T follicular helper cell (primary cell): Measurements from ENCODE around the gene C14orf132.

ENCODE experiments used
- DNase-seq: peaks from one replicate; pipeline ENCODE4 v3.0.0-alpha.2; 2020; ENCODE audit warnings: low read depth

C14orf132 gene

DNA sequence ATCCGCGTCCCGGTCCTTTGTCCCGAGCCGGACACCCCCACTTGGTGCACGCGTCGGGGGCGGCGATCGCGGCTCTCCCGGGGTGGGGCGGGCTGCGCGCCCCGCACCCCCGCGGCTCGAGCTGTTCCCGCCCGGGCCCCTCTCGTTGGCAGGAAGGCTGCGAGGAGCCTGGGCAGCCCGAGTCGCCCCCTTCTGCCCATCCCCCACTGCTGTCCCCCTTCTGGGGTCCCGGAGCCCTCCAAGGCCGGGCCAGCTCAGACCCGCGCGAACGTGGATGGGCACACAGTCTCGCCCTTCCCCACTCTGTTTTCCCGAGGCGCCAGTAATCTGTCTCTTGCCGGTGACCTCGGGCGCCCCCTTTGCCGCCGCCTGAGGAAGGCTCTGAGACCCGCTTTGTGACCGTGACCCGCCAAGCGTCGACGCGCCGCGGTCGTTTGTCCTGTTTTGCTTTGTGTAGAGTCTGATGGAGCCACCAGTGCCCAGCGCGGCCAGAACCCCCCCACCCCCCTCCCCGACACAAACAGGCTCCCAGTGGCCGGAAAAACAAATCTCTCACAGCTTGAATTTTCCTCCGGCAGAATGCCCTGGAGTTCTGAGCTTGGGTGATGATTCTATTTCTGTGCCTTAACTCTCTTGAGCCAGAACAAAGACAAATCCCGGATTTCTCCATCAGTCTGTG is 610 bp downstream of the C14orf132 start:
- no peak for DNase-seq

DNA sequence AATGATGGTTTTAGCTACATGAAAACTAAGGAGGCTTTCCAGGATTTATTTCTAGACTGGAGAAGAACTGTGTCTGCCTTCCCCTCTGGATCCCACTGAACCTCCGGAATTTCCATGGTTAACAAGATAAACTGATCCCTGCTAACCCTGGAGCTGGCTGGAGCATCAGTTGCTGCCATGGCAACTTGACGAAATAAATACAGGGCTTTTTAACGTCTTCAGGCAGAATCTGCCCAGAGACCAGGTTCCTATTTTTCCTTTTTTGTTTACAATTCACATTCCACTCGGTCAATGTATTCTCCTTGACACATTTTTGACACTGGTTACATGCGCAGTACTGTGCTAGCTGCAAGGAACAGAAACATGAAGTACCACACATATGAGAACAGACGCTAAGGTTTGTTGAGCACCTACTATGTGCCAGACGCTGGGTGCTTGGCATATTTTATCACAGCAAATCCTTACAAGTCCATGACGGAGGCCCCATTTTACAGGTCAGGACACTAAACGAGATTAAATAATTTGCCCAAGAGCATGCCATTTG is 1.7 kb downstream of the C14orf132 start:
- no peak for DNase-seq

DNA sequence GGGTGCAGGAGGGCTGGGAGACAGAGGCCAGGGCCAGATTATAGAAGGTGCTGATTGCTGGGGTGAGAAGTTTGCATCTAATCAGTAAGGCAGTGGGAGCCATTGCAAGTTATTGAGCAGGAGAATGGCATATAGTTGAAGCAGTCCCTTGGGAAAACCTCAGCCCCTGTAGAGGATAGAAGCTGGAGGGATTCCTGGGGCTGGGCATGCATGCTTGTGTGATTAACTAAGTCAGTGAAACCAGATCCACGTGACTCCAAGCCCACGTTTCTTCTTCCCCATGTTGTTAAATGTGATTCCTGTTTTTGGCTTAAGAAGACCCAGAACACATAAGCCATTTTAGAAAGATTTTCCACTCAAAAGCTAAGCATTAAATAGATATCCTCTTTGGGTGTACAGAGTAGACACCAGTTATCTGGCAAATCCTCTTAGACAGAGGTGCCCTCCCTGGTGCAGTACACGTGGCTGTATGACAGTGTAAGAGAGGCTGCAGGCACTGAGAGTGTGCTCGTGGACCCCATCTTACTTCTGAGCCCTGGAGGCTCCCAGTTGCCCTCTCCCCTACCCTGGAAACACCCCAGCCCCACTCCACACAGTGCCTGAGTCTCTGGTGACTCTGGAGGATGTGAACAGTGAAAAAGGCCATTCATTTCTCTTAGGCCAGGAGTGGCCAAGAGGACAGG is 3.2 kb downstream of the C14orf132 start:
- no peak for DNase-seq

DNA sequence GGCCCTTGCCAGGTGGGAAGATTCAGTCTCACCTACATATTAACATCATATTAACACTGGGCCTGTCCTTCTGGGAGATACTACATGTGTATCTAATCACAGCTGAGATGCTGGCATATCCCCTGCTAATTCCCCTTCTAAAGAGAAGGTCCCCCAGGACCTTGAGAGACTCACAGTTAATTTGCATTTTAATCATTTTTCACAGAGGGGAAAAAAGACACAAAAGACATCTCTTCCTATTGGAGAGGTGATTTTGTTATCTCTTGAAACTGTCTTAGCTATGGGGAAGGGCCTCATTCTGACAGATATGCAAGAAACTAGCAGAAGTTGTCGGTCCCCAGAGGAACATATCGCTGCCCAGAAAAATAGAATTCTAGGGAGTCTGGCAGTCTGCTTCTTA is 7.5 kb downstream of the C14orf132 start:
- DNase-seq = no peak

DNA sequence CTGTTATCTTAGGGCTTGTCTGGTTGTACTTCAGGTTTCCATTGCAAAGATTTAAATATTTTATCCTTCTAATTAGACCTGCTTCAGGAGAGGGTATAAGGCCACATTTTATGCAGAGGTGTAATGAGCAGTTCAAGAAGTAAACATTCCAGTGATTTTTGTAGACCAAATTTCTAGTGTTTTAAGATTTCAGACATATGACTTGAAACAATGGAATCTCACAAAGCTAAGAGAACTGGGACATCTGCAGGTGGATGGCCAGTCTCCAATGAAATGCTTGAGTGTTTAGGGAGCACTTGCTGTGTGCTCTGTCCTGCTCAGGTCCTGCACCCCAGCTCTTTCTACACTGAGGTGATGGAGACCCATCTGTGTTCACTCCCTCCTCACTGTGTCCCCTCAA is 7.9 kb downstream of the C14orf132 start:
- DNase-seq = no peak

DNA sequence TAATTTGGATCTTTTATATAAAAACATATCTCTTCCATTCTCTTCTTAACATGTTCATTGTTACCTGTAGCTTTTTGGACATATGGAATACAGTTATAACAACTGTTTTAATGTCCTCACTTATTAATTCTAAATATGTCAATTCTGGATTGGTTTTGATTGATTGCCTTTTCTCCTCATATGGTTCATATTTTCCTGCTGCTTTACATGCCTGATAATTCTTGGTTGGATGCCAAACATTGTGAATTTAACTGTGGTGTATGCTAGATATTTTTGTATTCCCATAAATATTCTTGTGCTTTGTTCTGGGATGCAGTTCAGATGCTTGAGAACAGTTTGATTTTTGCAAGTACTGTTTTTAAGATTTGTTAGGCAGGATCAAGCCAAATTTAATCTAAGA is 10.8 kb downstream of the C14orf132 start:
- DNase-seq = no peak

DNA sequence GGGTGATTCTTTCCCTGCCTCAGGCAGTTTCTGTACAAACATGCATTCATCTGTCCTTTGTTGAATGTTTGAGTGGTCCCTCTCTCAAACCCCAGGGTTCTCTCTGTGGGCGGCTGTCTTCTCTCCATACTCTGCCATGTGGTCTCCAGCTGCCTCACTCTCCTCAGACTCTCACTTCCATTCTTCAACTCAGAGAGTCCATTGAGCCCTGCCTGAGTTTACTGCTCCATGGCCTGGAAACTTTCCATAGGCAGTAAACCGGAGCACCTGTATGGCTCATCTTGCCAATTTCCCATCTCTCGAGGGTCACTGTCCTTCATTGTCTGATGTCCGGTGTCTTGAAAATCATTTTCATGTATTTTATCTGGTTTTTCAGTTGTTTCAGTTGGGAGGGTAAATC is 11.3 kb downstream of the C14orf132 start:
- DNase-seq = no peak

DNA sequence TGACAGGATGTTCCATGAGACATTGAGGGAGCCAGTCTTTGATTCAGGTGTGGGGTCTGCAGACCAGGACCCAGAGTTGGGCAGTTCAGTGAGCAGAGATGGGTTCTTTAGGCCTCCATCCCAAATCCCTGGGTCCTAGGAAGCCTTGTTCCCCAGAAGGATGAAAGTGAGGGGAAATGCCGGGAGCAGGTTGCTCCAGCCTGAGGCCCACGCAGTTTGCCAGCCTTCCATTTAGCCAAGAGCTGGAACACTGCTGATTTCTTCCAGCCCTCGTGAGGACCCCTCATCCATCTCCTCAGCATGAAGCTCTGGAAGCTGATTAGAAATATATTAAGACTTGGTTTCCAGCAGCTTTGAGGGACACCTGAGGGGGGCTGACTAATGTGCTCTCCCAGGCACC is 12.1 kb downstream of the C14orf132 start:
- no peak for DNase-seq

DNA sequence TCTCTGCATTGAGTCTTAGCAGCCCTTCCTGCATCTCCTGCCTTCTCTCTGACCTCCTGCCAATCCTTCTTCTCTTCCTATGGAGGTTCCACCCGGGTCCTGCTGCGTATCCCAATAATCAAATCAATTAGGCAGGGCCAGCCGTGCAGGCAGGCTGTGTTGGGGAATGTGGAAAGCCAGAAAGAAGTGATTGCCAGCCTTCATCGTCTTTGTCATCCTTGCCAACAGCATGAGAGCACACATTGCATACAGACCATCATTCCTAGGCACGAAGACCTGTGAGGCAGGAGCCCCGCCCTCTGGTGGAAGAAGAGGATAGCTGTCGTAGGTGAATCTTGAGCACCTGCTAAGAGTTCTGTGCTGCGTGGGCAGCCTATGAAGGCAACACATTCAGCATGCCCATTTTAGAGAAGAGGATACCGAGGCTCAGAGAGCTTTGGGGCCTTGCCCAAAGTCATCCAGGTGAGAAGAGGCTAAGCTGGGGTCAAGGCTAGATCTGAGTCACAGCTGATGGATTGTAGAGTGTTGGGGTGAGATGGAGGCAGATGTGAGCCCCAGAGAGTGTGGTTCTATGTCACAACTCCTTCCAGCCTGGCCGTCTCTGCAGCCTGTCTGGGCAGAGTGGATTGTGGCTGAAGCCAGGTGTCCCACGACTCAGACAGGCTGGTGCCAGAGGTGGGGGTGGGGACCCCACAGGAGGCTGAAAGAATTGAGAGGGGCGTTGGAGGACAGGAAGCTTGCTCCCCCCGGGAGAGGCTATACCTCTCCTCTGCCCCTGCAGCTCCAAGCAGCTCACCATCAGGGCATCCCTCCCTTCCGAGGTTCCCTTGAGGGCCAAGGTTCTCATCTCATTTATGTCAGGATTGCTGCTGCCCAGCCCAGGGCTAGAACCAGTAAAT is 12.7 kb downstream of the C14orf132 start:
- no peak for DNase-seq

DNA sequence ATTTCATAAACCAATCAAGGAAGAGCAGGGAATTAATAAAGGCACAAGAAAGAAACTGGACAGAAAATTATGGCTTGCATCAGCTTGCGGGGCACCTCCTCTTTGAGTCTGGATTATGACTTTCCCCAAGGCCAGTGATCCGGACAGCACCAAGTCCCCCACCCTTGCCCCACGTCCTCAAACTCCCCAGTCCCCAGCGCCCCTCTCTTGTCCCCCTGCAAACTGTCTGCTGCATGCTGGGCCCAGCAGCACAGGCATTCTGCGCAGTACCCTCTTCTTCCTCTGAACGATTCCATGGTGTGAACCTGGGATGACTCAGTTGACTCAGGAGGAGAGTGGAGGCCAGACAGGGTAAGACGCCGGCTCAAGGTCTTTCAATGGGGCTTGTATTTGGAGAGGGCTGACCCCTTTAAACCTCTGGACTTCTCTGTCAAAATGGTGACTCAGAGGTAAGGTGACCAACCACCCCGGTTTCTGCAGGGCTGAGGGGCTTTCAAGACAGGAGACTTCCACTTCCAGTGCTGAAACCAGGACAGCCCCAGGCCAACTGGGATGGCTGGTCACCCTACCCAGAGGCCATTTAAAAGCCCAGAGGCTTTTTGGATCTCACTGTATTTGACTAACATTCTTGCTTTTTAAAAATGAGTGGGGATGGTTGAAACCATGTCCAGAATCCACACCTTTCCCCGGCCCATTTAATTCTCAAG is 13.5 kb downstream of the C14orf132 start:
- no peak for DNase-seq

DNA sequence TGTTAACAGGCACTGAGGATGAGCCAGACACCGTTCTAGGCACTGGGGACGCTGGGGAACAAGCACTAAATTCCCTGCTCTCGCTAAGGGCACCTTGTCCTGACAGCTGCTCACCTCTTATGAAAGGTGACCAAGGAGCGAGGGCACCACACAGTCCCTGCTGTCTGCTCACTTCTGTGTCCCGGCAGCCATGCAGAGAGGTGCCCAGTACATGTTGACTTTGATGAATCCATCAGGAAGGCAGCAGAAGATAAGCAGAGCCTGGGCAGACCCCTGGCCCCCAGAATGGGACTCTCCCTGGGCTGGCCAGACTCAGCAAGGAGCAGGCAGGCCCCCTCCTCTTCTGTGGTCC is 14.1 kb downstream of the C14orf132 start:
- DNase-seq = no peak

DNA sequence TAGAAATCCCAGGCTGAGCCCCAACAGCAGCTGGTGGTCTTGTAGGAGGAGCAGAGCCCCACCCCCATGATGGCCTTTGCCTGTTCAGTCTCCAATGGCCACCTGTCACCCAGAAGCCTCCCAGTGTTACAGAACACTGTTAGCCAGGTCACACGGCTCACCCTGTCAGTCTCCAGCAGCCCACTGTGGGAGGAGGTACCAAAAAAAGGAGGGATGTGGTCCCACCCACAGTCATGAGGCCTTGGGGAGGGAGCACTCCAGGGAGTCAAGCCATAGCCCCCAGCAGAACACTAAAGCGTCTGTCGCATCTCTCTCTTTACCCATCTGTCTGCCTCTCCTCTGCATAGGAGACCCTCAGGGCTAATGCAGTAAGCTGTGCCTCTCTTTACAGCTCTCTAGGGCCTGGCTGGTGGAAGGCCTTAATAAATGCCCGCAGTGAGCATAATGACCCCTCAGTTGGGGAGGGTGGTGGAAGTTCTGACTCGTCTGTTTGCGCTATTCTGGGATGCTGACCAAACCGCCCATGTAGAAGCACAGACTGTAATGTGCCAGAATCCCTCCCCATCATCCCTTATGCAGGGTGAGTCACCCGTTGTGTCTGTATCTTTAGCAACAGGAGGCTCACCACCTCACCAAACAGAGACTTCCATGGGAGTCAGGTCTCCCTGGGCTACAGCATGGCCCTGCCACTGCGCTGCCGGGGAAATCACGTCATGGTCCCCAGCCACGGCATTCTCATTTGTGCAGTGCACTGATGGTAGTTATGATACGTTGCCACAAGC is 14.6 kb downstream of the C14orf132 start:
- DNase-seq = no peak

DNA sequence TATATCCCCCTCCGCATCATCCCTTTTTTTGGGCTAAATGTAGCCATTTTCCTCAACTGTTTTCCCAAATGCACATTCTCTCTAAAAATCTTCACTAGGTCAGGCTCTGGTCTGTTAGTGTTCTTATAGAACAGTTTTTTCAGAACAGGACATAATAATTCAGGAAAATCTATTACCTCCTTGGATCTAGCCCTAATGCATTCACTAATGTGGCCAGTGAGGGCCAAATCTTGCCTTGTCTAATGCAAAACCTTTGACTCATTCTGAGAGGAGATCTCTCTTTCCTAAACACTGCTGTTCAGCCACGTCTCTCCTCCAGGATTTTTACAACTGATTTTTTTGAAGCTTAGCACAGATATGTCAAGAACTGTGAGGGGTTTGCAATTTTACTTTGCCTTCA is 15.5 kb downstream of the C14orf132 start:
- DNase-seq = no peak

DNA sequence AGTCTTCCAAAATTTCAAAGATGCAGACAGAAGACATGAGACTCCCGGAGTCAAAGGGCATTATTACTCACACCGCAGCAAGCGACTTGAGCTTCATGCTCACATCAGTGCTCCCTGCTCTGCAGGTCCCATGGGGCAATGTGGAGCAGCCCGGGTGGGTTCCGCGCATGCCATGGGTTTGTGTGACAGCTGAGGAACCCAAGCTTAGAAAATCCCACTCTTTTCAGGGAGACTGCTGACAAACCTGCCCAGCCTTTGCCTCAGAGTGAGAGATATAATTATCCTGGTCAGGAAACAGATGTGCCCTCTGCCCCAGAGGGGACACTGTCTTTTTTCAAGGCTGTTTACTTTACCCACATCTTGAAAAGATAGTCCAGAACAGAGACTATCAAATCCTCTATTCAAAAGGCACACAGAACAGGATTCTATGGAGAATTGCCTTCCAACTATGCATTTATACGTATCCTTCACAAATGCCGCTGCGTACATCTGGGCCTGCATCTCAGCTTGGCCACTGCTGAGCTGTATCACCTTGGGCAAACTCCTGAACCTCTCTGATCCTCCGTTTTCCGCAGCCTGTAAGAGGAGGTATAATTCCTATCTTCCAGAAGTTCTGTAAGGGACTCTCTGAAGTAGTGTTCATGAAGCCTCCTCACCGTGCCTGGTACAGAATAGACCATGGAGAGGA is 16.0 kb downstream of the C14orf132 start:
- DNase-seq = no peak

DNA sequence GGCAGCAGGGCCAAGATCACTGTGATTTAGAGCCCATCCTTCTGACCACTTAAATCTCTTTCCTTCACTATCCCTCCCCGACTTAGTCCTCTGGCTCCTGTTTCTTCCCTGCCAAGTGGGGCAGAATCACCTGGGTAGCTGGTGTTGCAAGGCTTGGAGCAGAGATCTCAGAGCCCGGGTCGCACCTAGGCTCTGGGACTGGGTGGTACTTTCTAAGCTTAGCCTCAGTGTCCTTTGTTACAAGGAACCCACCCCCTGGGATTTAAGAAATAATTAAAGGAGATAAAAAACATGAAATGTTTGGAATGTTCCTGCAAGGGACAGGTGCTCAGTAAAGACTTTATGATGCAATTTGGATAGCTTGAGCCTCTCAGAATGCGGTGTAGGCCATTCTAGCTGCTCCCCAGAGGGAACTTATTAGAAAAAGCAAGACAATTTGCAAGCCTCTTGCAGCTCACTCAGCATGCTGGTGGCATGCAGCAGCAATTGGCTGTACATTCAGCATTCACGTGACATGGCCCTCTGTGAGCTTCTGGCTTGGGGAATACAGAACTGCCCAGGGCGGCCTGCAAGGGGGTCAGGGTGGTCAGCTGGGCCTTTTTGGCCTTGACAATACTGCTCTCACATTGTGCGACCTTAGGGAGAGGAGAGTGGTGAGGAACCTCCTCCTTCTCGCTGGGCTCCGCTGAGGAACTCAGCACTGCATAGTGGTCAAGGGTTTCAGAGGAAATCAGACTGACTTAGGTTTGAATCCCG is 16.8 kb downstream of the C14orf132 start:
- no peak for DNase-seq

DNA sequence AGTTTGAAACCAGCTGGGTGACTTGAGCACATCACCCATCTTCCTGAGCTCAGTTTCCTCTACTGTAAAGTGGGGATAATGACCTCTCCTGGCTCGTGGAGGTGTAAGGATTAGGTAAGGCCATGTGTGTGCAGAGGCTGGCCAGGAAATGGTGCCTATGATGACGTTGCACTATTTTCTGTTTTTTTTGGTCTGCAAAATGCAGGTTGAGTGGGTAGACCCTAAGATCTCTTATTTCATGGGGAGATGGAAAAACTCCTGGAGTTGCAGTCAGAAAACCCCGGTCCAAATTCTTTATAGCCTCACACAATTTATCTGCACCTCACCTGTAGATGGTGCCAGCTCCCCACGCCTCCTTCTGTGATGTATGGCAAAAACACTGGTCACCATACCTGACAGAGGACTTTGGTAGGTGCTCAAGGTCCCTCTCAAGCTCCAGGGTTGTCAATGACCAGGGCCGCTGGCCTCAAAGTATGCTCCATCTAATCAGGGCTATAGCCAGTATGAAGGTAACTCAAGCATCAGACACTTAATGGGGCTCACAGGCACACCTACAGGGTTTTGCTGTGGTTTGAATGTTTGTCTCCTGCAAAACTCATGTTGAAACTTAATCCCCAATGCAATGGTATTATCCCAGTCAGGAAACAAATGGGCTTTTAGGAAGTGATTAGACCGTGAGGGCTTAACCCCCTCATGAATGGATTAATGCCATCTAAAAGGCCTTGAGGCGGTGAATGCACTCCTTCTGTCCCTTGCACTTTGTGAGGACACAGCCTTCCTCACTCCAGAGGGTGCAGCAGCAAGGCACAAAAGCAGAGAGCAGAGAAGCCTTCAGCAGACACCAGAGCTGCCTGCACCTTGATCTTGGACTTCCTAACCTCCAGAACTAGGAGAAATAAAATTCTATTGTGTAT is 17.6 kb downstream of the C14orf132 start:
- no peak for DNase-seq

DNA sequence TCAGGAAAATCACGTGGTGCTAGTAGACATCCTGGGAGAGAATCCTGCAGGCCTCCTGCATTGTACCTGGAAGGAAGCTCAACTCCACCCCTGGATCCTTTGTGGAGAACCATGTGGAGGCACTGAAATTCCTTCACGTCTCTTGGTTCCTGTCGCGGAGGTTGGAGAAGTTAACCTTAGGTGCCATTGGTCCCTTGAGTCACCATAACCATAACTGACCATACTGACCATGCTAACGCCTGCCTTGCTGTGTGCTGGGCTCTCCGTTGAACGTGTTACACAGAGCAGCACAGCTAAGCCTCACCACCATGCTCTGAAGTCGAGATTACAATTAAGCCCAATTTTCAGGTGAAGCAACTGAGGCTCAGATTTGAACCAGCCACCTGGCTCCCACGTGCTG is 18.6 kb downstream of the C14orf132 start:
- no peak for DNase-seq

DNA sequence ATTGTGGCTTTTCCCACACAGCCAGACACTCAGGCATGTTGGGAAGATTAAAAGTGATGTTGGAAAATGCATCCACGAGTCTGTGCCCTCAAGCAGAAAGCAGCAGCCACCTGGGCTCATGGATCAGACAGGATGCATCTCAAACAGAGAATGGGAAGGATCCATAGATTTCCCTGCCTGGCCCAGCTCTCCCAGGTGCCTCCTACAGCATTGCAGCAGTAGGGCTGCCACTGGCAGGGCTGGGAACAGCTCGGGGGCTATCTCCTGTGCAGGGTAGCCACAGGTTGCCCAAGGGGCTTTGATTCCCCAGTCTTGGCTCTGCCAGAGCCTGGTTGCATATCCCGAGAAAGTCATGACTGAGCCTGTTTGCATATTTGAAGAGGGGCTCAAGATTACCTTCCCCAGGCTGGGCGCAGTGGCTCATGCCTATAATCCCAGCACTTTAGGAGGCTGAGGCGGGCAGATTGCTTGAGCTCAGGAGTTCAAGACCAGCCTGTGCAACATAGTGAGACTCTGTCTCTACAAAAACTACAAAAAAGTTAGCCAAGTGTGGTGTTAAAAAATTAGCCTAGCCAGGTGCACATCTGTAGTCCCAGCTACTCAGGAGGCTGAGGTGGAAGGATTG is 19.5 kb downstream of the C14orf132 start:
- DNase-seq = no peak
